Mucosa of rectum (tissue), 2 donors: ENCODE results near the gene ZER1.
A peak's percentile ranks its signal among the peaks of the same experiment; 100 is the strongest.

ENCODE experiments used
- H3K27ac ChIP-seq, 2 donors: one replicate each; pipeline ENCODE4 v1.7.0; 2013; ENCODE audit warnings: inconsistent platforms in 2 of 2, low read depth in 2 of 2, low read length in 2 of 2
- H3K27me3 ChIP-seq, 2 donors: one replicate each; pipeline ENCODE4 v1.7.0; 2013; ENCODE audit warnings: low read length in 2 of 2; ENCODE audit not compliant: control insufficient read depth in 2 of 2, insufficient read depth in 2 of 2
- H3K36me3 ChIP-seq, 2 donors: one replicate each; pipeline ENCODE4 v1.7.0; 2013; ENCODE audit warnings: low read length in 2 of 2; ENCODE audit not compliant: control insufficient read depth in 2 of 2, insufficient read depth in 2 of 2
- H3K4me1 ChIP-seq, 2 donors: one replicate each; pipeline ENCODE4 v1.7.0; 2013; ENCODE audit warnings: low read length in 2 of 2, mild to moderate bottlenecking in 1 of 2; ENCODE audit not compliant: control insufficient read depth in 2 of 2, insufficient read depth in 2 of 2
- H3K4me3 ChIP-seq, 2 donors: one replicate each; pipeline ENCODE4 v1.7.0; 2013; ENCODE audit warnings: low read length in 2 of 2
- H3K9ac ChIP-seq, 2 donors: one replicate each; pipeline ENCODE4 v1.7.0; 2013; ENCODE audit warnings: low read length in 2 of 2, low read depth in 1 of 2, mild to moderate bottlenecking in 1 of 2
- H3K9me3 ChIP-seq, 2 donors: one replicate each; pipeline ENCODE4 v1.7.0; 2013; ENCODE audit warnings: low read length in 2 of 2; ENCODE audit not compliant: control insufficient read depth in 2 of 2
- donor health status: healthy.
- donor health status: Normal muscosa, but diverticular disease.

ZER1 gene

DNA sequence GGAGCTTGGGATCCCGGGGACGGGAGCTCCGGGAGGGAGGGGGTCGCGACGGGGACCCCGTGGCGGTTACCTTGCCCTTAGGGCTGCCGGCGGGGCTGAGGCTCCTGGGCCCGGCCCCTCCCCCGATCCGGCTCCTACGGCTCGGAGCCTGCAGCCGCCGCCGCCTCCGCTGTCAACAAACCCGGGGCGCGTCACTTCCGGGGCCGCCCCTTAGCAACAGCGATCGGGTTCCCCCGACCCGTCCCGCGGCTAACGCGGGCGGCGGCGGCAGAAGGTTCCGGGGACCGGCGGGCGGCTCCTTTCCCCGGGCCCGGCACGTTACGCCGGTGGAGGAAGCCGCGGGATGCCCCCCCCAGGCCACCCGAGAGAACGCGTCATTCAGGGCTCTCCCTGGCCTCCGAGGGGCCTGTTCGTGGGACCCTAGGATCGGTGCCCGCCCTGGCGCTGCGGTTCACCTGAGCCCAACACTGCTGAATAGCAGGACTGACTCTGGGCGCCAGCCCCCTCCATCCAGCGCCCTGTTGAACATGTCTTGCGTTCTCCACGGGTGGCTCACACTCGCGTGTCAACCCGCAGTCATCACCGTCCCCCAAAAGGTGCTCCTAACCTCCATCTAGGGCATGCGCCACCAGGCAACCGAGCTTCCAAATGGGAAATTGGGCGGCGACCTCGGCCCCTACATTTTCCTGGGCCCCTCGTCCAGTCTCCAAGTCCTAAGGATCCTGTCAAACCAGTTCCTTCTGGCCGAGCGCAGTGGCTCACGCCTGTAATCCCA lies at the start of gene ZER1:
Gene ZER1, minus strand, starts transcription at position 183 of the 775 bp plus-strand sequence. CDS start 16,362 bp downstream, outside the sequence.
- Histone ChIP-seq H3K36me3 (peaks cover 3 to 10% of the 10 kb centered on the region in 2 donors), H3K4me3 (peak within 1 kb of the TSS; percentile 91 to 97), H3K4me1 (peaks cover 13 to 15% of the 10 kb centered on the region in 2 donors), H3K27me3 (no peaks in the 10 kb centered on the region), H3K9me3 (no peaks in the 10 kb centered on the region), H3K27ac (peak within 1 kb of the TSS; percentile 97 to 98), H3K9ac (peak within 1 kb of the TSS; percentile 99)

GRCh38 chr9:128820665-128821583 lies 49.2 kb upstream of the ZER1 start:
- Histone ChIP-seq H3K4me3 (no peak overlapping the region), H3K9me3 (no peaks in the 10 kb centered on the region), H3K9ac (no peak overlapping the region), H3K27ac (no peak overlapping the region), H3K4me1 (peaks cover 14 to 15% of the 10 kb centered on the region in 2 donors), H3K36me3 (peaks cover 29 to 34% of the 10 kb centered on the region in 2 donors), H3K27me3 (no peaks in the 10 kb centered on the region)

GRCh38 chr9:128819716-128820664 lies 48.3 kb upstream of the ZER1 start:
- Histone ChIP-seq H3K36me3 (peaks cover 24 to 27% of the 10 kb centered on the region in 2 donors), H3K27ac (no peak overlapping the region), H3K9ac (no peak overlapping the region), H3K4me1 (peaks cover 14 to 15% of the 10 kb centered on the region in 2 donors), H3K9me3 (no peaks in the 10 kb centered on the region), H3K27me3 (no peaks in the 10 kb centered on the region), H3K4me3 (peak overlapping the region; percentile 63 to 82)

- Histone ChIP-seq H3K9me3 (no peaks in the 10 kb centered on the region), H3K4me1 (peaks cover 14 to 15% of the 10 kb centered on the region in 2 donors), H3K4me3 (peak overlapping the region; percentile 63 to 82), H3K36me3 (peaks cover 22 to 24% of the 10 kb centered on the region in 2 donors), H3K9ac (peak overlapping the region; percentile 47 to 77), H3K27me3 (no peaks in the 10 kb centered on the region), H3K27ac (peak overlapping the region; percentile 87 to 90)
Observed at GRCh38 chr9:128818839-128819715, 47.4 kb upstream of the ZER1 start.

DNA sequence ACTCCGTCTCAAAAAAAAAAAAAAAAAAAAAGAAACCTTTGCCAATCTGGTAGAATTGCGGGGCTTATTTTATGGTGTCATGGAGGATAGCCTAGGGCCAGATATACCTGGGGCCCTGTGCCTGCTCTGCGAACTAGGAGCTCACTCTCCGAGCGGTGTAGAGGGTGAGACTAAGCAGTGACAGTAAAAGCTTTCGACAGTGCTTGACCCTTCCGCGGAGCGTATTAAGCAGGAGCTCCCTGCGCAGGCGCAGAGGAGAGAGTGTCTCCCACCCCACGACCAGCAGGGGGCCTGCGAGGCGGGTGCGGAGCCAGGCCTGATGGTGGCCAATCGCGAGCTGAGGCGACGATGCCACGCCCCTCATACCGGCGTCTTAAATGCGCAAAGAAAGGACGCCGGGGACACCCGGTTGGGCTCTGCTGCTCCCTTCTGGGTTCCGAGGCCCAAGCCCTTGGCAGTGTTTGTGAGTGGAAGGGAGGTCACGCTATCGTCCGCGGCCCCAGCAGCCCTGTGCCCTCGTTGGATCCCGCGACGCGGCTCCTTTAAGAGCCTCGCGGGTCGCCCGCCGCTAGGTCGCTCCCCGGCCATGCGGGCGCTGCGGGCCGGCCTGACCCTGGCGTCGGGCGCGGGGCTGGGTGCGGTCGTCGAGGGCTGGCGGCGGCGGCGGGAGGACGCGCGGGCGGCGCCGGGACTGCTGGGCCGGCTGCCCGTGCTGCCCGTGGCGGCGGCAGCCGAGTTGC lies 46.5 kb upstream of the ZER1 start, which contains the start of gene ENDOG:
Gene ENDOG, plus strand, starts transcription at position 402 of the 740 bp plus-strand sequence. Its CDS starts 185 bp downstream, at position 587.
- Histone ChIP-seq H3K4me3 (peak within 1 kb of the TSS; percentile 63 to 82), H3K27ac (peak within 1 kb of the TSS; percentile 87 to 90), H3K36me3 (peaks cover 19 to 21% of the 10 kb centered on the region in 2 donors), H3K9me3 (no peaks in the 10 kb centered on the region), H3K4me1 (peaks cover 14 to 15% of the 10 kb centered on the region in 2 donors), H3K27me3 (no peaks in the 10 kb centered on the region), H3K9ac (peak within 1 kb of the TSS; percentile 70 to 77)

GRCh38 chr9:128810873-128811272 lies 39.1 kb upstream of the ZER1 start:
- Histone ChIP-seq H3K9me3 (no peaks in the 10 kb centered on the region), H3K4me3 (no peak overlapping the region), H3K36me3 (peaks cover 19 to 21% of the 10 kb centered on the region in 2 donors), H3K27ac (no peak overlapping the region), H3K9ac (no peak overlapping the region), H3K4me1 (no peaks in the 10 kb centered on the region), H3K27me3 (no peaks in the 10 kb centered on the region)

- no peaks in the 10 kb centered on the region for H3K27me3 ChIP-seq
- H3K36me3 ChIP-seq: peaks cover 30 to 31% of the 10 kb centered on the region in 2 donors
Observed at GRCh38 chr9:128809831-128810230, 38.1 kb upstream of the ZER1 start.

DNA sequence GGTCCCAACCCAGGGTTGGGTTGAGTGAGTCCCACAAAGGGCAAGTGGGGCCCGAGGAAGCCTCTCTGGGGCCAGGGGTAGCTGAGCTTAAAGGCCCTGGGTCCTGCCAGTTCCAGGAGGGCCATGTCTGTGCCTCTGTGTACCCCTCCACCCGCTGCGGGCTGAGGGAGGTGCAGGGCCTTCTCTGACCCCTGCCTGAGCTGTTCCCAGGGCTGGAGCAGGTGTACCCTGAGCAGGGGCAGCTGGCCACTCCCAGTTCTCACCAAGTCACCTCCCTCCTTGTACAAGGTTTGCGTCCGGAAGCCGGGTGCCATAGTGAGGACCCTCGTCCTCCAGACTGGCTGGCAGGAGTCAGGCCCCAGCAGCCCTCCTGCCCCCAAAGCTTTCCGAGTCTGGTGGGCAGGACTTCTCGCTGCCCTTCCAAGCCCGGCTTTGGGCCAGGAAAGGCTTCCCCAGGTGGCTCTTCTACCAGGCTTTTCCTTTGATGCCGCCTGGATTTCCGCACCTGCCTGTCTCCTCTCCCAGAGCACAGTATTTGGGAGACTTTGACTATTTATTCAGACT lies 37.4 kb upstream of the ZER1 start:
- Histone ChIP-seq H3K9me3 (no peaks in the 10 kb centered on the region), H3K36me3 (peaks cover 30 to 32% of the 10 kb centered on the region in 2 donors), H3K4me1 (no peaks in the 10 kb centered on the region), H3K4me3 (no peak overlapping the region), H3K27me3 (no peaks in the 10 kb centered on the region), H3K9ac (no peak overlapping the region), H3K27ac (no peak overlapping the region)

More at GRCh38 chr9:128809831-128810230, 38.1 kb upstream of the ZER1 start:
- Histone ChIP-seq H3K4me3 (no peak overlapping the region), H3K9me3 (no peaks in the 10 kb centered on the region), H3K9ac (no peak overlapping the region), H3K4me1 (no peaks in the 10 kb centered on the region), H3K27ac (no peak overlapping the region)
